MM.1S (cell line): ENCODE results near the gene DACT2.

ENCODE experiments used
- CTCF ChIP-seq: fragments of 300-600 bp; sonication (generic); IDR thresholded peaks from 2 replicates; pipeline ENCODE4 v1.5.1; 2016; ENCODE audit warnings: antibody characterized with exemption, low read length, mixed read lengths
- EZH2 ChIP-seq: fragments of 300-600 bp; sonication (generic); optimal IDR thresholded peaks from 2 replicates; pipeline ENCODE3; 2017; ENCODE audit warnings: low read depth, mild to moderate bottlenecking, antibody characterized with exemption, low read length, mixed read lengths

- TF ChIP-seq CTCF (no peak), EZH2 (no peak)
Measured at GRCh38 chr6:168342636-168343035, 23.1 kb upstream of the DACT2 start.
